ENCODE results near the gene DMD. TPM values are rescaled to one million over a fixed set of nuclear protein-coding genes. Genes with fewer than 3 reads are reported as not detected.
A peak's percentile ranks its signal among the peaks of the same experiment; 100 is the strongest.

Gene DMD
- total RNA-seq, 1 donor from 2014 or later: 30.6 TPM

DNA sequence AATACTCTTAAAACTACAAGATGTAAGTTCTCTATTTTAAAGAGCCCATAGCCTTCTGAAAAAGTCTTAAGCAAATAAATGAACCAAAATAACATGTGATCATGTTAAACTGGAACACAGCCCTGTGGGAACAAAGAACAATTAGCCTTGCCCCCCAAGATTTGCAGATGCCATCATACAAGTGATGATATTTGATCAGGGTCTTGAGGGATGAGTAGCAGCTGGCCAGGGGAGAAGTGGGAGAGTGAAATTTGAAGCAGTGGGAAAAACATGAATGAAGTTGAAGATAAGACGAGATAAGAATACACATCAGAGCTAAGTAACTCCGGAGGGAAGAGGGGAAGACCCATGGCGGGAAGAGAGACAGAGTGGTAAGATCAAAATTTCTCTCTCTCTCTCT lies 1689.4 kb downstream of the DMD start:
- no peak overlapping the region for H2AFZ ChIP-seq (replicated peaks)
- no peak overlapping the region for H3K4me2 ChIP-seq
- Mint-ChIP-seq H3K36me3 (peaks cover 2% of the 10 kb centered on the region), H3K27me3 (ENCODE audit: insufficient read depth, low read depth) (no peaks in the 10 kb centered on the region), H3K9me3 (peaks cover 11% of the 10 kb centered on the region), H3K4me3 (no peak overlapping the region), H3K4me1 (peaks cover 34% of the 10 kb centered on the region), H3K27ac (no peak overlapping the region)
- no peaks in the 10 kb centered on the region for H3K79me2 ChIP-seq (ENCODE audit: low read depth)
- DNase-seq (ENCODE audit: low spot score): no peak
- H4K20me1 ChIP-seq (ENCODE audit: low read depth): no peaks in the 10 kb centered on the region
- TF ChIP-seq, protein P1, sequence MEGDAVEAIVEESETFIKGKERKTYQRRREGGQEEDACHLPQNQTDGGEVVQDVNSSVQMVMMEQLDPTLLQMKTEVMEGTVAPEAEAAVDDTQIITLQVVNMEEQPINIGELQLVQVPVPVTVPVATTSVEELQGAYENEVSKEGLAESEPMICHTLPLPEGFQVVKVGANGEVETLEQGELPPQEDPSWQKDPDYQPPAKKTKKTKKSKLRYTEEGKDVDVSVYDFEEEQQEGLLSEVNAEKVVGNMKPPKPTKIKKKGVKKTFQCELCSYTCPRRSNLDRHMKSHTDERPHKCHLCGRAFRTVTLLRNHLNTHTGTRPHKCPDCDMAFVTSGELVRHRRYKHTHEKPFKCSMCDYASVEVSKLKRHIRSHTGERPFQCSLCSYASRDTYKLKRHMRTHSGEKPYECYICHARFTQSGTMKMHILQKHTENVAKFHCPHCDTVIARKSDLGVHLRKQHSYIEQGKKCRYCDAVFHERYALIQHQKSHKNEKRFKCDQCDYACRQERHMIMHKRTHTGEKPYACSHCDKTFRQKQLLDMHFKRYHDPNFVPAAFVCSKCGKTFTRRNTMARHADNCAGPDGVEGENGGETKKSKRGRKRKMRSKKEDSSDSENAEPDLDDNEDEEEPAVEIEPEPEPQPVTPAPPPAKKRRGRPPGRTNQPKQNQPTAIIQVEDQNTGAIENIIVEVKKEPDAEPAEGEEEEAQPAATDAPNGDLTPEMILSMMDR (IDR thresholded peaks at IDR 0.05): no peak
- TF ChIP-seq EZH2phosphoT487 (IDR thresholded peaks at IDR 0.05) (no peak), EZH2 (IDR thresholded peaks at IDR 0.05) (no peak)
- H3K4me1 ChIP-seq: no peaks in the 10 kb centered on the region
- no peak overlapping the region for H3K4me3 ChIP-seq
- no peak overlapping the region for H3K9ac ChIP-seq
- no peaks in the 10 kb centered on the region for H3F3A ChIP-seq (ENCODE audit: low read depth)
- no peaks in the 10 kb centered on the region for H3K27me3 ChIP-seq
- no peak overlapping the region for H3K27ac ChIP-seq
- H3K9me3 ChIP-seq (ENCODE audit: low read depth): no peaks in the 10 kb centered on the region
- H3K36me3 ChIP-seq: no peaks in the 10 kb centered on the region

GRCh38 chrX:31516527-31516926 lies 1694.8 kb downstream of the DMD start:
- Histone ChIP-seq H3K36me3 (no peaks in the 10 kb centered on the region), H3K4me1 (no peaks in the 10 kb centered on the region), H3K4me3 (no peak overlapping the region), H3K9me3 (ENCODE audit: low read depth) (no peaks in the 10 kb centered on the region), H4K20me1 (ENCODE audit: low read depth) (no peaks in the 10 kb centered on the region), H3K27ac (no peak overlapping the region), H3K4me2 (no peak overlapping the region), H3K27me3 (no peaks in the 10 kb centered on the region), H2AFZ (replicated peaks) (no peak overlapping the region), H3K9ac (no peak overlapping the region), H3F3A (ENCODE audit: low read depth) (no peaks in the 10 kb centered on the region), H3K79me2 (ENCODE audit: low read depth) (no peaks in the 10 kb centered on the region)
- no peak for DNase-seq (ENCODE audit: low spot score)
- Mint-ChIP-seq H3K9me3 (peaks cover 11% of the 10 kb centered on the region), H3K27me3 (ENCODE audit: insufficient read depth, low read depth) (no peaks in the 10 kb centered on the region), H3K36me3 (peaks cover 2% of the 10 kb centered on the region), H3K4me1 (no peaks in the 10 kb centered on the region), H3K27ac (no peak overlapping the region), H3K4me3 (no peak overlapping the region)
- TF ChIP-seq, protein P1 (IDR thresholded peaks at IDR 0.05): no peak
- TF ChIP-seq EZH2phosphoT487 (IDR thresholded peaks at IDR 0.05) (no peak), EZH2 (IDR thresholded peaks at IDR 0.05) (no peak)

- H2AFZ ChIP-seq (replicated peaks): no peak overlapping the region
- peak overlapping the region; percentile 88 for H3K27ac Mint-ChIP-seq
- no peak overlapping the region for H3K27ac ChIP-seq
Measured at GRCh38 chrX:31508338-31508737, 1703.0 kb downstream of the DMD start.

More at GRCh38 chrX:31508338-31508737, 1703.0 kb downstream of the DMD start:
- Histone ChIP-seq H3K9me3 (ENCODE audit: low read depth) (no peaks in the 10 kb centered on the region), H3K36me3 (no peaks in the 10 kb centered on the region), H3K4me2 (no peak overlapping the region), H3F3A (ENCODE audit: low read depth) (no peaks in the 10 kb centered on the region), H3K4me1 (no peaks in the 10 kb centered on the region), H3K27me3 (no peaks in the 10 kb centered on the region), H4K20me1 (ENCODE audit: low read depth) (no peaks in the 10 kb centered on the region), H3K4me3 (no peak overlapping the region), H3K79me2 (ENCODE audit: low read depth) (no peaks in the 10 kb centered on the region), H3K9ac (no peak overlapping the region)
- Mint-ChIP-seq H3K9me3 (no peaks in the 10 kb centered on the region), H3K4me3 (no peak overlapping the region), H3K36me3 (peaks cover 4% of the 10 kb centered on the region), H3K27me3 (ENCODE audit: insufficient read depth, low read depth) (peaks cover 3% of the 10 kb centered on the region), H3K4me1 (peaks cover 14% of the 10 kb centered on the region)
- TF ChIP-seq EZH2 (IDR thresholded peaks at IDR 0.05) (no peak), EZH2phosphoT487 (IDR thresholded peaks at IDR 0.05) (no peak)
- TF ChIP-seq, protein P1 (IDR thresholded peaks at IDR 0.05): no peak
- DNase-seq (ENCODE audit: low spot score): no peak

All from neural progenitor cell (in vitro differentiated cells).